Smooth muscle cell (in vitro differentiated cells): ENCODE data around the gene FXYD1. TPM values are rescaled to one million over a fixed set of nuclear protein-coding genes. Genes with fewer than 3 reads are reported as not detected.
"Not testable (repeated sequence)": the region's sequence is repeated elsewhere in the genome, so short reads cannot be mapped to it uniquely, and the experiment has no call there.

Experiments used
- DNase-seq: peaks from one replicate; lab custom pipeline; 2025; ENCODE audit not compliant: unreplicated experiment; lab: John Stamatoyannopoulos, UW
- H2AFZ ChIP-seq: fragments of 200-600 bp; sonication (generic); 2 replicates; pipeline ENCODE4 v1.6.0; 2016; ENCODE audit warnings: antibody characterized with exemption, low read depth, mild to moderate bottlenecking
- H3F3A ChIP-seq: fragments of 200-600 bp; sonication (generic); 2 replicates; pipeline ENCODE4 v1.6.0; 2017; ENCODE audit warnings: antibody characterized with exemption, low read depth
- H3K27ac ChIP-seq: fragments of 200-600 bp; sonication (generic); 2 replicates; pipeline ENCODE4 v1.5.1; 2016; ENCODE audit warnings: low read depth, mild to moderate bottlenecking
- H3K27me3 ChIP-seq: fragments of 200-600 bp; sonication (generic); 2 replicates; pipeline ENCODE4 v1.6.1; 2016; ENCODE audit warnings: low read depth, mild to moderate bottlenecking
- H3K36me3 ChIP-seq: fragments of 200-600 bp; sonication (generic); 2 replicates; pipeline ENCODE4 v1.5.1; 2016; ENCODE audit warnings: low read depth
- H3K4me1 ChIP-seq: fragments of 200-600 bp; sonication (generic); 2 replicates; pipeline ENCODE4 v1.5.1; 2016; ENCODE audit warnings: low read depth
- H3K4me2 ChIP-seq: fragments of 200-600 bp; sonication (generic); 2 replicates; pipeline ENCODE4 v1.6.0; 2016; ENCODE audit warnings: mild to moderate bottlenecking
- H3K4me3 ChIP-seq: fragments of 200-600 bp; sonication (generic); 2 replicates; pipeline ENCODE4 v1.5.1; 2016; ENCODE audit warnings: mild to moderate bottlenecking
- H3K79me2 ChIP-seq: fragments of 200-600 bp; sonication (generic); 2 replicates; pipeline ENCODE4 v1.6.0; 2016; ENCODE audit warnings: low read depth, mild to moderate bottlenecking
- H3K9ac ChIP-seq: fragments of 200-600 bp; sonication (generic); 2 replicates; pipeline ENCODE4 v1.6.0; 2016; ENCODE audit warnings: low read depth
- H3K9me3 ChIP-seq: fragments of 200-600 bp; sonication (generic); replicated peaks from 2 replicates; pipeline ENCODE4 v1.5.1; 2016; ENCODE audit warnings: low read depth
- H4K20me1 ChIP-seq: fragments of 200-600 bp; sonication (generic); 2 replicates; pipeline ENCODE4 v1.6.0; 2016; ENCODE audit warnings: low read depth
- CTCF ChIP-seq: fragments of 200-600 bp; sonication (generic); IDR thresholded peaks from 2 replicates; pipeline ENCODE4 v1.5.1; 2017; ENCODE audit warnings: borderline replicate concordance, mild to moderate bottlenecking, antibody characterized with exemption; ENCODE audit not compliant: insufficient read depth, poor library complexity, severe bottlenecking
- WGBS: methylation state at CpG from one replicate; pipeline ENCODE4 v1.1.7; 2016; ENCODE audit warnings: low lambda C conversion rate; 5-methylcytosine and 5-hydroxymethylcytosine counted together
- polyA plus RNA-seq: library from polyadenylated mRNA; unstranded; fragments of >200 nt; fragmentation: Nextera tagmentation; extraction: Ambion mirVana; gene quantifications from 2 replicates; pipeline ENCODE4 v1.2.1, GENCODE V29; 2016
- total RNA-seq: library from RNA; depleted of rRNA; stranded (reverse); fragments of >200 nt; gene quantifications from 2 replicates; pipeline ENCODE4 v1.2.3, GENCODE V29; 2014

FXYD1 gene
- total and polyA plus RNA-seq, 2 experiments from 2014 or later: 2.7 to 3.2 TPM

GRCh38 chr19:35099897-35100275, 38.7 kb upstream of the FXYD1 start:
- H3K36me3 ChIP-seq: no peaks in the 10 kb centered on the region
- no peaks in the 10 kb centered on the region for H3F3A ChIP-seq
- TF ChIP-seq CTCF: no peak
- H3K27me3 ChIP-seq: no peaks in the 10 kb centered on the region
- H4K20me1 ChIP-seq: no peaks in the 10 kb centered on the region
- H3K79me2 ChIP-seq: no peaks in the 10 kb centered on the region
- no peak overlapping the region for H2AFZ ChIP-seq
- H3K4me1 ChIP-seq: no peaks in the 10 kb centered on the region
- no peak overlapping the region for H3K9ac ChIP-seq
- no peak overlapping the region for H3K4me2 ChIP-seq
- DNase-seq: no peak
- WGBS: 94% methylated on average over 13 of the region's 13 CpGs
- H3K27ac ChIP-seq: no peak overlapping the region
- H3K4me3 ChIP-seq: no peak overlapping the region
- no peaks in the 10 kb centered on the region for H3K9me3 ChIP-seq

- H3K4me3 ChIP-seq: no peak overlapping the region
- no peak for TF ChIP-seq CTCF
- 81% methylated on average over 16 of the region's 16 CpGs for WGBS
- H3F3A ChIP-seq: no peaks in the 10 kb centered on the region
- H3K79me2 ChIP-seq: no peaks in the 10 kb centered on the region
- H3K4me2 ChIP-seq: no peak overlapping the region
- H4K20me1 ChIP-seq: no peaks in the 10 kb centered on the region
- no peaks in the 10 kb centered on the region for H3K9me3 ChIP-seq
- no peak overlapping the region for H3K27ac ChIP-seq
- H3K36me3 ChIP-seq: no peaks in the 10 kb centered on the region
- H3K9ac ChIP-seq: no peak overlapping the region
- H2AFZ ChIP-seq: no peak overlapping the region
- no peaks in the 10 kb centered on the region for H3K27me3 ChIP-seq
- DNase-seq: no peak
- no peaks in the 10 kb centered on the region for H3K4me1 ChIP-seq
These were observed 37.8 kb upstream of the FXYD1 start for GRCh38 chr19:35100588-35101533.

- H4K20me1 ChIP-seq, H3K4me2 ChIP-seq, H3K36me3 ChIP-seq, H3K27ac ChIP-seq, H3K27me3 ChIP-seq, H3K79me2 ChIP-seq, H3K4me3 ChIP-seq, H3F3A ChIP-seq, H3K4me1 ChIP-seq, H2AFZ ChIP-seq, DNase-seq, H3K9ac ChIP-seq, H3K9me3 ChIP-seq: not testable (repeated sequence)
- 94% methylated on average over 10 of the region's 10 CpGs for WGBS
These were observed 36.7 kb upstream of the FXYD1 start for GRCh38 chr19:35101949-35102348.

GRCh38 chr19:35103614-35104013, 35.0 kb upstream of the FXYD1 start:
- H4K20me1 ChIP-seq, H3K27ac ChIP-seq, H3K4me3 ChIP-seq, H2AFZ ChIP-seq, H3K4me1 ChIP-seq, H3F3A ChIP-seq, H3K27me3 ChIP-seq, H3K9ac ChIP-seq, H3K4me2 ChIP-seq, H3K79me2 ChIP-seq, H3K36me3 ChIP-seq, DNase-seq, H3K9me3 ChIP-seq: not testable (repeated sequence)
- 84% methylated on average over 10 of the region's 10 CpGs for WGBS
